ENCODE data around the gene AR. TPM values are rescaled to one million over a fixed set of nuclear protein-coding genes. Genes with fewer than 3 reads are reported as not detected.
A peak's percentile ranks its signal among the peaks of the same experiment; 100 is the strongest.
"Not testable (repeated sequence)": the region's sequence is repeated elsewhere in the genome, so short reads cannot be mapped to it uniquely, and the experiment has no call there.

Gene AR
- total RNA-seq, 1 donor from 2014 or later, result 15.9 TPM

- DNase-seq (ENCODE audit: low spot score), result no peak
Measured at GRCh38 chrX:67624325-67624724, 80.5 kb downstream of the AR start.

- no peak for DNase-seq (ENCODE audit: low spot score)
Measured at GRCh38 chrX:67635424-67635823, 91.6 kb downstream of the AR start.

DNA sequence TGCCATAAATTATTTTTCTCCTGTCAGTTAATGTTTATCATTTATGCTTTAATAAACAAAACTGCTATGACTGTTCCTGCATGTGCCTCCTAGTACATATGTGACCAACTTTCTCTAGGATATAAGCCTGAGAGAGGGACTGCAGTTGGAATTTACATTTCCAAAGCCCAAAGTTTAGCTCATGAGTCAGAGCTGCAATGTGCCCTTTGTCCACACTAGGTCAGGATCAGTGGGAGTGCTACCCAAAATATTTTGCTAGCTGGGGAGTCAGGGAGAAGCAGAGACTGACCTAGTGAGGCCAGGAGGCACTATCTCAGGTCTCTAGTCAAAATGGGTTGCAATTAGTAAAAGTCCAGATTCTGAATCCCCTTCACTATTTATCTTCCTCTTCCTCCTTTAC is 92.7 kb downstream of the AR start:
- DNase-seq (ENCODE audit: low spot score), result no peak

- DNase-seq (ENCODE audit: low spot score), result not testable (repeated sequence)
Measured at GRCh38 chrX:67637293-67637692, 93.5 kb downstream of the AR start.

GRCh38 chrX:67648361-67648760 is 104.5 kb downstream of the AR start:
- DNase-seq (ENCODE audit: low spot score), result no peak

DNA sequence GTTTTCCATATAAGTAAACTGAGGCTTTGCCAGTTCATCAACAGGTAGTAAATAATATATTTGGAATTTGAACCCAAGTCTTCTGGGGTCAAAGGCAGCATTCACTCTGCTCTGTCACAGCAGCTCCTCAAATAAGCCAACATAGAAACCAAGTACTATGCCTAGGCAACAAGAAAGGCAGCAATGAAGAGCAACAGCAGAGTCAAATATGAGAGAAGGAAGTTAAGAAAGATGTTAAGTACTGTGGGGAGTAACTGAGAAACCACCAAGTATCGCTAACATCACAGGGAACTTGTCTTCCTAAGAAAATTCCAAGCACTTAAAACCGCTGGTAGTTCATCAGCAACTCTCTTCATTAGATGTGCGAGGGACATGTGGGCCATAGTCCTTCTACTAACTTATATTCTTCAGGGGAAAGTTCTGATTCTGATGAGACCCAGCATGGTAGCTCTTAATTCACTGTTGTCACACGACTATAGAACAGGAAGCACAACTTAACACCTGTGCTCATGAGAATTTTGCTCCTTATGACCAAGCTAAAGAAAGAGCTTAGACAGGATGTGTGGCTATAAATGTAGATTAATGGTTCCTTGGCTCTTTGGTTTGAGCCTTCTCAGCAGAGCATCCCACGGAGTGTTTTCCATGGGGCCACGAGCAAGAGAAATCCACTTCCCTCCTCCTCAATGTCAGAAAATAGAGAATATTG is 107.8 kb downstream of the AR start:
- no peak for DNase-seq (ENCODE audit: low spot score)

DNA sequence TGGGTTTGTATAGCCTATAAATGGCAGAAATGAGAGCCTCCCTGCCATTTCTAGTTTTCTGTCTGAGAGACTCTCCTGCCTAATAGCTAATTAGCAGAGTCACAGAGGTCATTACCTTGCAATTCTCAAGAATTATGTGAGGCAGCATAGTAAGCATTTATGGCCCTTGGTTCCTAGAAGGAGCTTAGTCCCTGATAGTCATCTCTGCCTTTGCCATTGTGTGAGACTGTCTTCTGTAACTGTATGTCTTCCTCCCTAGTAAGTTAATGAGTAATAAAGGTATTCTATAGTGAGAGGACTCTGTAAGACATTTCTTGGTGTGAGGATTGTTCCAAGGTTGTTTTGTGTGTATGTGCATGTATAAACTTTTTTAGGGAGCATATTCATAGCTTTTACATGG is 108.7 kb downstream of the AR start:
- DNase-seq (ENCODE audit: low spot score), result no peak

GRCh38 chrX:67654301-67654700 is 110.5 kb downstream of the AR start:
- DNase-seq (ENCODE audit: low spot score), result peak; percentile 61

- no peak for DNase-seq (ENCODE audit: low spot score)
Measured at GRCh38 chrX:67665583-67665982, 121.8 kb downstream of the AR start.

- not testable (repeated sequence) for DNase-seq (ENCODE audit: low spot score)
Measured at GRCh38 chrX:67670717-67671116, 126.9 kb downstream of the AR start.

- DNase-seq (ENCODE audit: low spot score), result no peak
Measured at GRCh38 chrX:67673741-67674274, 130.0 kb downstream of the AR start.

DNA sequence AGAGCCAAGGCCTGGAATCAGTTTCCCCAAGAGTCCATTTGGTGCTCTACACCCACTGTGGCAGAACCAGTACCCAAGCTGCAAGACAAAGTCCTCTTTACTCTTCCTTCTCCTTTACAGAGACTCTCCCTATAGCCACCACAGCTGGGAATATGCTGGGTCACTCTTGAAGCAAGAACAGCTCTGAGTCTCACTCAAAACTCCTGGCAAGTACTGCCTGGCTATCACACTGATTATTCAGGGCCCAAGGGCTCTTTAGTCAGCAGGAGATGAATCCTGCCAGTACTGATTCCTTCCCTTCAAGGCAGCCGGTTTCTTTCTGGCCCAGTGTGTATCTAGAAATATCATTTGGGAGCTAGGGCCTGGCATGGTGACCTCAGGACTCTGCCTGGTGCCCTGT is 130.9 kb downstream of the AR start:
- no peak for DNase-seq (ENCODE audit: low spot score)

- no peak for DNase-seq (ENCODE audit: low spot score)
Measured at GRCh38 chrX:67684136-67684535, 140.3 kb downstream of the AR start.

DNA sequence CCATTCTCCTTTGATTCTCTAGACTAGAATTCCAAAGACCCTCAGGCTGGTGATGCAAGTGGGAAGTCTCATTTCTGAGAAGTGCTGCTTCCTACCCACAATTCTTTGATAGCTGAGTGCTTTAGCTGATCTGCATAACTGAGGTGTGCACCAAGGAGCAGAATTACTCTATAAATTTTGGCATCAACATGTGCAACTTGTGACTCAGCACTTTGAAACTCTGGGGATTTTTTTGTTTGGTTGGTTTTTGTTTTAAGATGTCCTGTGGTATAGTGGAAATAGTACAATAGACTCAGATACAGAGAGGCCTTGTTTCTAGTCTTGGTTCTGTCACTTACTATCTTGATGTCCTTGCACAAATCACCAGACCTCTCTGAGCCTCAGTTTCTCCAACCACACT is 148.4 kb downstream of the AR start:
- DNase-seq (ENCODE audit: low spot score), result no peak

DNA sequence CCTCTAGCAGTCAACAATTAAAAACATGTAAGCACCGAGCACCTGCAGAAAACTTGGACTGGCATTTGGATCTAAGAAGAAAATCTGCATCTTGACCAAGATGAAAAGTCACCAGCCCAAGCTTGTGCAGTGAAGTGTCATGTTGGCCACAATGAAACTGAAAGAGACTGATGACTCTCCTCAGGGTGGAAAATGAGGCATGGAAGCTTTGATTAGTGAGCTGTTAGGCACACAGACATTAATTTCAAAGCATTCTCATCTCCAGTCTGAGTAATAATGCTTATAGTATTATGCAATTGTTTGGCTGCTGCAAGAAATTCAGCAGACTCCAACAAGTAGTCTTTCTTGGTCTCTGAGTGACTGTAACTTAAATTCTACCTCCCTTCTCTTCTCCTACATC is 150.1 kb downstream of the AR start:
- DNase-seq (ENCODE audit: low spot score), result no peak

DNA sequence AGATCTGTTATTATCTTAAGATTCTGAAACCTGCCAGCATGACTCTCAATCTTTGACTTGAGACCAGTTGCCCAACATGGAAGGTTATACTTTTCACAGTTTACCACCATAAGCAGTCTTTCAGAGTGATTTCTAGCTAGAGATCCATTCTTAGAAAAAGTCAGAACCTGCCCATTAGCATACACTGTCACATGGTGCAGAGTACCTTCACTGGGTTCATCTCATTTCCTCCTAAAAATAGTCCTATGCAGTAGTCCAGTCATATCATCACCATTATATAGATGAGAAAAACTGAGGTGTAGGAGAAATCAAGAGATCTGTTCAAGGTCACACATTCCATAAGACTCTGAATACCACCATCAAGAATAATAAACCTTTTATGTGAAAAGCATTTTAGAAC is 153.6 kb downstream of the AR start:
- DNase-seq (ENCODE audit: low spot score), result no peak

- DNase-seq (ENCODE audit: low spot score), result no peak
Measured at GRCh38 chrX:67700602-67701001, 156.8 kb downstream of the AR start.

GRCh38 chrX:67714004-67714403 is 170.2 kb downstream of the AR start:
- DNase-seq (ENCODE audit: low spot score), result no peak

DNA sequence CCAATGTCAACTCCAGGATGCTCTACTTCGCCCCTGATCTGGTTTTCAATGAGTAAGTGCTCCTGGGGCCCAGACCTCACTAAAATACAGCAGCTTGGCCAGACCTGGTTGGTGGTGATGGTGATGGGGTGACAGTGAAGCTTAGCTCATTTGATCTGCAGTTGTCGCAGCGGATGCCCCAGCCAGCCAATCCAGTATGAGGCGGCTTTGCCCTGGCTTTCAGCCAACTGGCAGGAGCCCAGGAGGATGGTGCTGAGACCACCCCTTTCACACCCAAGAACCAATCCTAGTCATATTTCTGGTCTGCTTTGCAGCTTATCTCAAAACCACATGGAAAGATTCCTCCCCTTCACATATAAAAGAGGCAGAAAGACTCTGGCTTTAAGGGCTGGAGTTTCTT is 173.8 kb downstream of the AR start:
- DNase-seq (ENCODE audit: low spot score), result no peak

DNA sequence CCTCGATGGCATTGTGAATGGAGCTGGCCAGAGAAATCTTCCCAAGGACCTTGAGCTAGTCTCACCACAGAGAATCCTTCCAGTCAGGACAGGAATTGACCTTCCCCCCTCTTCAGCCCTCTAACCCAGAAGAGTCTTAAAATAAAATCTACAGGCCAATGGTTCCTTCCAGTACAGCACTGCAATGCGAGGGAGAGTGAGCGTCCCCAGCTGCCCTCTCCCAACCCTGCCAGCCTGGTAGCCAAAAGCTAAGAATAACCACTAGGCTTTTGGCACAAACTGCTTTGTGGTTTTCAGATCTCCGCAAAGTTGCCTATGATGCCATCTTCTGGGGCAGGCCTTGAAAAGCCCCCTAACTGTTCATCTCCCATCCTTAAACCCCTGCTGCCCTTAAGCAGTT is 175.1 kb downstream of the AR start:
- no peak for DNase-seq (ENCODE audit: low spot score)

DNA sequence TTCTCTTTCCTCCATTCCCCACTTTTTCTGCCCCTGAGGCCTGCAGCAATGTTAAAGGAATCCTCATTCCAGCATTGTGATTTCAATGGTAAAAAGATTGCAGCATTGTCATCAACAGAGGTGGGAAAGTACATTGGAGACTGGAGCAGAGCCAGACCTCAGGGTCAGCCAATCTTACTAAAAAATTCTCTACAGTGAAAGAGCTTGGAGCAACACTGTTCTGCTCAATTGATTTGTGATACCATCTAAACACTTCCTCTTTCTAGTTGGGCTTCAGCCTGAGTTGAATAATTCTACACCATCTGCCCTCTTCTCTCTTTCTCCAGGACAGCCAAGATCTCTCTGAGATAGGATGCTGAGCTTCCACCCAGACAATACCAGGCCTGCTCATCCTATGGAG is 176.5 kb downstream of the AR start:
- no peak for DNase-seq (ENCODE audit: low spot score)

- no peak for DNase-seq (ENCODE audit: low spot score)
Measured at GRCh38 chrX:67721321-67721720, 177.5 kb downstream of the AR start.

DNA sequence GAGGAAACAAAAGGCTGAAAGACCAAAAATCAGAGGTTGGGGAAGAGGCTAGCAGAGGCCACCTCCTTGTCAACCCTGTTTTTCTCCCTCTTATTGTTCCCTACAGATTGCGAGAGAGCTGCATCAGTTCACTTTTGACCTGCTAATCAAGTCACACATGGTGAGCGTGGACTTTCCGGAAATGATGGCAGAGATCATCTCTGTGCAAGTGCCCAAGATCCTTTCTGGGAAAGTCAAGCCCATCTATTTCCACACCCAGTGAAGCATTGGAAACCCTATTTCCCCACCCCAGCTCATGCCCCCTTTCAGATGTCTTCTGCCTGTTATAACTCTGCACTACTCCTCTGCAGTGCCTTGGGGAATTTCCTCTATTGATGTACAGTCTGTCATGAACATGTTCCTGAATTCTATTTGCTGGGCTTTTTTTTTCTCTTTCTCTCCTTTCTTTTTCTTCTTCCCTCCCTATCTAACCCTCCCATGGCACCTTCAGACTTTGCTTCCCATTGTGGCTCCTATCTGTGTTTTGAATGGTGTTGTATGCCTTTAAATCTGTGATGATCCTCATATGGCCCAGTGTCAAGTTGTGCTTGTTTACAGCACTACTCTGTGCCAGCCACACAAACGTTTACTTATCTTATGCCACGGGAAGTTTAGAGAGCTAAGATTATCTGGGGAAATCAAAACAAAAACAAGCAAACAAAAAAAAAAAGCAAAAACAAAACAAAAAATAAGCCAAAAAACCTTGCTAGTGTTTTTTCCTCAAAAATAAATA is 179.9 kb downstream of the AR start:
- no peak for DNase-seq (ENCODE audit: low spot score)

All from mucosa of gallbladder (tissue), 1 donor.